DND-41 (cell line): ENCODE measurements around the gene ZNF592.

ENCODE experiments used
- EZH2 ChIP-seq: IDR thresholded peaks from 3 replicates; pipeline ENCODE4 v1.6.1; 2012; ENCODE audit warnings: borderline replicate concordance, low read depth, mild to moderate bottlenecking, moderate library complexity, low read length, inconsistent platforms; ENCODE audit not compliant: severe bottlenecking
- TF ChIP-seq, protein P1 (sequence below): IDR thresholded peaks from 2 replicates; pipeline ENCODE4 v1.5.1; 2012; ENCODE audit warnings: borderline replicate concordance, low read length, moderate library complexity, mild to moderate bottlenecking; ENCODE audit not compliant: poor library complexity, severe bottlenecking; ENCODE audit errors: extremely low read depth

GRCh38 chr15:84784262-84784661, 35.9 kb downstream of the ZNF592 start:
- no peak for TF ChIP-seq EZH2
- TF ChIP-seq, protein P1, sequence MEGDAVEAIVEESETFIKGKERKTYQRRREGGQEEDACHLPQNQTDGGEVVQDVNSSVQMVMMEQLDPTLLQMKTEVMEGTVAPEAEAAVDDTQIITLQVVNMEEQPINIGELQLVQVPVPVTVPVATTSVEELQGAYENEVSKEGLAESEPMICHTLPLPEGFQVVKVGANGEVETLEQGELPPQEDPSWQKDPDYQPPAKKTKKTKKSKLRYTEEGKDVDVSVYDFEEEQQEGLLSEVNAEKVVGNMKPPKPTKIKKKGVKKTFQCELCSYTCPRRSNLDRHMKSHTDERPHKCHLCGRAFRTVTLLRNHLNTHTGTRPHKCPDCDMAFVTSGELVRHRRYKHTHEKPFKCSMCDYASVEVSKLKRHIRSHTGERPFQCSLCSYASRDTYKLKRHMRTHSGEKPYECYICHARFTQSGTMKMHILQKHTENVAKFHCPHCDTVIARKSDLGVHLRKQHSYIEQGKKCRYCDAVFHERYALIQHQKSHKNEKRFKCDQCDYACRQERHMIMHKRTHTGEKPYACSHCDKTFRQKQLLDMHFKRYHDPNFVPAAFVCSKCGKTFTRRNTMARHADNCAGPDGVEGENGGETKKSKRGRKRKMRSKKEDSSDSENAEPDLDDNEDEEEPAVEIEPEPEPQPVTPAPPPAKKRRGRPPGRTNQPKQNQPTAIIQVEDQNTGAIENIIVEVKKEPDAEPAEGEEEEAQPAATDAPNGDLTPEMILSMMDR = no peak
